ENCODE results near the gene TSC22D1.

TSC22D1 gene

GRCh38 chr13:44413095-44413494 lies 163.0 kb downstream of the TSC22D1 start:
- no peak for FAIRE-seq
- DNase-seq (ENCODE audit: insufficient read length, low spot score): no peak

GRCh38 chr13:44412346-44412935 lies 163.7 kb downstream of the TSC22D1 start:
- DNase-seq (ENCODE audit: insufficient read length, low spot score) (no peak), FAIRE-seq (no peak)

GRCh38 chr13:44411841-44412240 lies 164.3 kb downstream of the TSC22D1 start:
- no peak for FAIRE-seq
- no peak for DNase-seq (ENCODE audit: insufficient read length, low spot score)

GRCh38 chr13:44410328-44410859 lies 165.7 kb downstream of the TSC22D1 start:
- FAIRE-seq (no peak), DNase-seq (ENCODE audit: insufficient read length, low spot score) (no peak)

GRCh38 chr13:44409595-44409994 lies 166.5 kb downstream of the TSC22D1 start:
- no peak for FAIRE-seq
- DNase-seq (ENCODE audit: insufficient read length, low spot score): no peak

- FAIRE-seq: no peak
- DNase-seq (ENCODE audit: insufficient read length, low spot score): no peak
These were observed 168.2 kb downstream of the TSC22D1 start for GRCh38 chr13:44407891-44408290.

- FAIRE-seq (no peak), DNase-seq (ENCODE audit: insufficient read length, low spot score) (no peak)
These were observed 168.8 kb downstream of the TSC22D1 start for GRCh38 chr13:44407379-44407778.

GRCh38 chr13:44406617-44407016 lies 169.5 kb downstream of the TSC22D1 start:
- no peak for FAIRE-seq
- no peak for DNase-seq (ENCODE audit: insufficient read length, low spot score)

GRCh38 chr13:44404261-44405132 lies 171.6 kb downstream of the TSC22D1 start:
- no peak for FAIRE-seq
- no peak for DNase-seq (ENCODE audit: insufficient read length, low spot score)

GRCh38 chr13:44403461-44404056 lies 172.6 kb downstream of the TSC22D1 start:
- FAIRE-seq: no peak
- no peak for DNase-seq (ENCODE audit: insufficient read length, low spot score)

GRCh38 chr13:44402899-44403445 lies 173.2 kb downstream of the TSC22D1 start:
- no peak for FAIRE-seq
- no peak for DNase-seq (ENCODE audit: insufficient read length, low spot score)

GRCh38 chr13:44401577-44401976 lies 174.6 kb downstream of the TSC22D1 start:
- DNase-seq (ENCODE audit: insufficient read length, low spot score) (no peak), FAIRE-seq (no peak)

GRCh38 chr13:44400736-44401135 lies 175.4 kb downstream of the TSC22D1 start:
- FAIRE-seq (no peak), DNase-seq (ENCODE audit: insufficient read length, low spot score) (no peak)

- no peak for FAIRE-seq
- no peak for DNase-seq (ENCODE audit: insufficient read length, low spot score)
These were observed 177.1 kb downstream of the TSC22D1 start for GRCh38 chr13:44399074-44399473.

- no peak for DNase-seq (ENCODE audit: insufficient read length, low spot score)
- no peak for FAIRE-seq
These were observed 177.5 kb downstream of the TSC22D1 start for GRCh38 chr13:44398606-44399005.

- no peak for DNase-seq (ENCODE audit: insufficient read length, low spot score)
- no peak for FAIRE-seq
These were observed 178.3 kb downstream of the TSC22D1 start for GRCh38 chr13:44397766-44398223.

GRCh38 chr13:44396701-44397580 lies 179.2 kb downstream of the TSC22D1 start:
- DNase-seq (ENCODE audit: insufficient read length, low spot score): no peak

GRCh38 chr13:44395976-44396694 lies 180.0 kb downstream of the TSC22D1 start:
- FAIRE-seq (no peak), DNase-seq (ENCODE audit: insufficient read length, low spot score) (no peak)

More at GRCh38 chr13:44396701-44397580, 179.2 kb downstream of the TSC22D1 start:
- no peak for FAIRE-seq

- DNase-seq (ENCODE audit: insufficient read length, low spot score) (no peak), FAIRE-seq (no peak)
These were observed 181.5 kb downstream of the TSC22D1 start for GRCh38 chr13:44394658-44395057.

Data from HTR-8/SVneo (cell line).